HCT116 (cell line): ENCODE measurements around the gene EXOC4. TPM values are rescaled to one million over a fixed set of nuclear protein-coding genes. Genes with fewer than 3 reads are reported as not detected.

Experiments used
- ATAC-seq: fragments of 200-7000 bp; cut with Tn5 transposase; 2 replicates; pipeline ENCODE4 v1.9.1; 2020; ENCODE audit warnings: mild to moderate bottlenecking, moderate library complexity
- BruUV-seq: library from RNA; stranded (reverse); fragments of 400-500 nt; replicated peaks from 2 replicates; lab custom pipeline; 2021; lab: Mats Ljungman, UMichigan
- CTCF ChIA-PET: fragments of 300-600 bp; sonication (Branson Sonifier 250); formaldehyde crosslinking; loops from one replicate; lab custom pipeline; 2021; ENCODE audit warnings: antibody characterized with exemption; lab: Charles Lee
- POLR2A ChIA-PET: fragments of 300-600, 350-600 bp; sonication (Branson Sonifier 250); formaldehyde crosslinking; loops from one replicate; lab custom pipeline; 2021; ENCODE audit warnings: antibody characterized with exemption; lab: Charles Lee
- RAD21 ChIA-PET, 2 experiments: fragments of 300-600 bp; sonication (Branson Sonifier 250); formaldehyde crosslinking; loops; one replicate each; lab custom pipeline; 2023; ENCODE audit warnings: low total read pairs in 2 of 2; ENCODE audit not compliant: uncharacterized antibody in 2 of 2, unreplicated experiment in 2 of 2, low non-redundant PET in 1 of 2; lab: Charles Lee
- DNase-seq: peaks from one replicate; pipeline ENCODE4 v3.0.0-alpha.2; 2010; ENCODE audit warnings: low read depth, low spot score
- H2AFZ ChIP-seq: fragments of 200-600 bp; shearing (Covaris generic), sonication (generic); 2 replicates; pipeline ENCODE4 v1.6.1; 2017; ENCODE audit warnings: low read depth, mixed run types, mixed read lengths, antibody characterized with exemption, low read length; ENCODE audit not compliant: poor library complexity, severe bottlenecking
- H3K27ac ChIP-seq: 2 replicates; pipeline ENCODE4 v1.5.1; 2012; ENCODE audit warnings: low read depth, low read length
- H3K27me3 ChIP-seq: fragments of 200-600 bp; sonication (generic); 2 replicates; pipeline ENCODE4 v1.6.1; 2016; ENCODE audit warnings: mixed run types, low read length, mixed read lengths; ENCODE audit not compliant: insufficient read depth
- H3K36me3 ChIP-seq, 2 experiments: fragments of 200-500 bp in 1 of 2; fragments of 200-600 bp in 1 of 2; sonication (Bioruptor generic) in 1 of 2; sonication (generic) in 1 of 2; 2 replicates each; pipeline versions ENCODE4 v1.5.1 to v1.6.1; 2014 to 2016; ENCODE audit warnings: low read length in 2 of 2, inconsistent platforms in 1 of 2, mixed read lengths in 1 of 2, mixed run types in 1 of 2; ENCODE audit not compliant: insufficient read depth in 2 of 2, control insufficient read depth in 1 of 2
- H3K4me1 ChIP-seq, 2 experiments: fragments of 200-600 bp in 1 of 2; sonication (generic) in 1 of 2; 2 replicates each; pipeline versions ENCODE4 v1.5.1 to v1.6.1; 2012 to 2017; ENCODE audit warnings: low read length in 2 of 2, inconsistent platforms in 1 of 2, mild to moderate bottlenecking in 1 of 2, mixed read lengths in 1 of 2, mixed run types in 1 of 2, moderate library complexity in 1 of 2; ENCODE audit not compliant: insufficient read depth in 2 of 2, control insufficient read depth in 1 of 2
- H3K4me2 ChIP-seq: fragments of 200-600 bp; sonication (generic); 2 replicates; pipeline ENCODE4 v1.6.1; 2017; ENCODE audit warnings: mixed run types, low read length, mixed read lengths
- H3K4me3 ChIP-seq, 2 experiments: fragments of 200-600 bp in 1 of 2; sonication (generic) in 1 of 2; replicated peaks in 1 of 2; 2 replicates each; pipeline ENCODE4 v1.5.1; 2011 to 2016; ENCODE audit warnings: low read length in 2 of 2, control low read depth in 1 of 2, low read depth in 1 of 2, mild to moderate bottlenecking in 1 of 2, mixed read lengths in 1 of 2, mixed run types in 1 of 2
- H3K79me2 ChIP-seq: fragments of 200-600 bp; sonication (generic); 2 replicates; pipeline ENCODE4 v1.6.1; 2017; ENCODE audit warnings: mild to moderate bottlenecking, mixed run types, low read length, moderate library complexity, mixed read lengths; ENCODE audit not compliant: insufficient read depth
- H3K9ac ChIP-seq: fragments of 200-600 bp; sonication (generic); 2 replicates; pipeline ENCODE4 v1.6.1; 2016; ENCODE audit warnings: low read length, mixed read lengths
- H3K9me2 ChIP-seq: fragments of 200-600 bp; sonication (generic), shearing (Covaris generic); 2 replicates; pipeline ENCODE4 v1.6.1; 2017; ENCODE audit warnings: mixed run types, mild to moderate bottlenecking, moderate library complexity; ENCODE audit not compliant: insufficient read depth
- H3K9me3 ChIP-seq, 2 experiments: fragments of 200-500 bp in 1 of 2; fragments of 200-600 bp in 1 of 2; sonication (Bioruptor generic) in 1 of 2; sonication (generic) in 1 of 2; 2 replicates each; pipeline ENCODE4 v1.6.1; 2014 to 2017; ENCODE audit warnings: low read length in 2 of 2, mixed read lengths in 2 of 2, inconsistent platforms in 1 of 2, low read depth in 1 of 2, mild to moderate bottlenecking in 1 of 2, mixed run types in 1 of 2, moderate library complexity in 1 of 2; ENCODE audit not compliant: control insufficient read depth in 1 of 2, insufficient read depth in 1 of 2
- H4K20me1 ChIP-seq: fragments of 200-600 bp; sonication (generic), shearing (Covaris generic); 2 replicates; pipeline ENCODE4 v1.6.1; 2017; ENCODE audit warnings: mixed run types, mild to moderate bottlenecking, moderate library complexity; ENCODE audit not compliant: insufficient read depth
- CBX3 ChIP-seq: IDR thresholded peaks from 2 replicates; pipeline ENCODE4 v1.6.1; 2012; ENCODE audit warnings: low read depth
- EGR1 ChIP-seq: IDR thresholded peaks from 2 replicates; pipeline ENCODE4 v1.6.1; 2012; ENCODE audit warnings: low read depth
- ELF1 ChIP-seq: IDR thresholded peaks from 2 replicates; pipeline ENCODE4 v1.6.1; 2012; ENCODE audit warnings: low read depth, borderline replicate concordance
- EZH2 ChIP-seq: fragments of 200-600 bp; sonication (generic); IDR thresholded peaks from 2 replicates; pipeline ENCODE4 v1.6.1; 2017; ENCODE audit warnings: antibody characterized with exemption, mixed run types
- EZH2phosphoT487 ChIP-seq: fragments of 200-600 bp; IDR thresholded peaks from 2 replicates; pipeline ENCODE4 v1.6.1; 2018; ENCODE audit warnings: antibody characterized with exemption, borderline replicate concordance
- FOSL1 ChIP-seq: IDR thresholded peaks from 2 replicates; pipeline ENCODE4 v1.6.1; 2012; ENCODE audit warnings: low read depth
- POLR2A ChIP-seq: IDR thresholded peaks from 2 replicates; pipeline ENCODE4 v1.7.0; 2011; ENCODE audit warnings: borderline replicate concordance; ENCODE audit not compliant: insufficient read depth, insufficient read length; ENCODE audit errors: extremely low read depth
- POLR2AphosphoS5 ChIP-seq: IDR thresholded peaks from 2 replicates; pipeline ENCODE4 v1.6.1; 2011; ENCODE audit warnings: mild to moderate bottlenecking, low read depth, low read length, moderate library complexity
- RAD21 ChIP-seq: IDR thresholded peaks from 2 replicates; pipeline ENCODE4 v1.6.1; 2012; ENCODE audit warnings: low read depth, mild to moderate bottlenecking
- REST ChIP-seq: IDR thresholded peaks from 2 replicates; pipeline ENCODE4 v1.6.1; 2012; ENCODE audit warnings: low read depth
- SIN3A ChIP-seq: IDR thresholded peaks from 2 replicates; pipeline ENCODE4 v1.6.1; 2012; ENCODE audit warnings: low read depth
- SP1 ChIP-seq: IDR thresholded peaks from 2 replicates; pipeline ENCODE4 v1.6.1; 2012; ENCODE audit warnings: low read depth
- SRF ChIP-seq: IDR thresholded peaks from 2 replicates; pipeline ENCODE4 v1.6.1; 2012; ENCODE audit warnings: low read depth
- ZFX ChIP-seq: fragments of 450-650 bp; IDR thresholded peaks from 2 replicates; pipeline ENCODE4 v1.6.1; 2017
- intact Hi-C: fragments of 100-400 bp; cut with micrococcal nuclease; formaldehyde crosslinking; loops from 2 replicates; pipeline ENCODE4 v1.10.0; 2022
- total RNA-seq: library from RNA; stranded (reverse); gene quantifications from one replicate; pipeline ENCODE4 v1.2.1, GENCODE V29; 2021; ENCODE audit not compliant: unreplicated experiment
- TF ChIP-seq, protein P1 (sequence below): IDR thresholded peaks from 2 replicates; pipeline ENCODE4 v1.6.1; 2012
- TF ChIP-seq, protein P2 (sequence below), 3 experiments: fragments of 200-600 bp in 1 of 3; sonication (generic) in 1 of 3; IDR thresholded peaks in 2 of 3; conservative IDR thresholded peaks in 1 of 3; 2 replicates each; pipeline ENCODE4 v1.5.1; 2012 to 2017; ENCODE audit warnings: low read depth in 2 of 3, low read length in 2 of 3, antibody characterized with exemption in 1 of 3, borderline replicate concordance in 1 of 3, control low read depth in 1 of 3, mild to moderate bottlenecking in 1 of 3, mixed read lengths in 1 of 3, mixed run types in 1 of 3, moderate library complexity in 1 of 3; ENCODE audit not compliant: insufficient read depth in 1 of 3

Gene EXOC4
- total RNA-seq, 1 experiment from 2014 or later, result 40.3 TPM

DNA sequence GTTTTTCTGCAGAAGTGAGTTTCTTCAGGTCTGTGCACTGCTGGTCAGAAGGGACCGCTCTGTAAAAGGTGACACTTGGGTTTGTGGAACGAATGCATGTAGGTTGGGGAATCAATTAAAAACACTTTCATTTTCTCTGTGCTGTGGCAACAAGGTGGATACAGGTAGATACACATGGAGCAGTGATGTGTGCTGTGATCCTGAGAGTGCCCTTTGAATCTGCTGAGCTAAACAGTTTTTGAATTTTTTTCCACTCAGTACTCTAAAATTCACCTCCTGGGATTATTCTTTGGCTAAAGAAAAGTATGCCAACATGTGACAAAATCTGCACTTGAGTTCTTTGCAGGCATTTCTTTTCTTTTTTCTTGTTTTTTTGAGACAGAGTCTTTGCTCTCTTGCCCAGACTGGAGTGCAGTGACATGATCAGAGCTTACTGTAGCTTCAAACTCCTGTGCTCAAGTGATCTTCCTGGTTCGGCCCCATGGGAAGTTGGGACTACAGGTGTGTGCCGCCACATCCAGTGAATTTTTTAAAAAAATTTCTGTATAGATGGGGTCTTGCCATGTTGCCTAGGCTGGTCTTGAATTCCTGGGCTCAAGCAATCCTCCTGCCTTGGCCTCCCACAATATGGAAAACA lies 338.9 kb downstream of the EXOC4 start:
- TF ChIP-seq POLR2A (no peak), RAD21 (no peak), CBX3 (no peak), EZH2phosphoT487 (no peak), SRF (no peak), EGR1 (no peak), POLR2AphosphoS5 (no peak), FOSL1 (no peak), SIN3A (no peak), SP1 (no peak)

GRCh38 chr7:133593561-133593960 lies 340.7 kb downstream of the EXOC4 start:
- ChIA-PET POLR2A (no interaction called here), CTCF (no interaction called here)
- no peaks in the 10 kb centered on the region for H4K20me1 ChIP-seq
- no peaks in the 10 kb centered on the region for H3K9me3 ChIP-seq
- H3K9ac ChIP-seq, result no peak overlapping the region
- intact Hi-C loops, result no loop called here
- DNase-seq, result no peak
- H3K9me2 ChIP-seq, result no peaks in the 10 kb centered on the region
- H3K79me2 ChIP-seq, result no peaks in the 10 kb centered on the region
- H3K27ac ChIP-seq, result no peak overlapping the region
- no peaks in the 10 kb centered on the region for H3K27me3 ChIP-seq
- no peak for ATAC-seq
- H3K4me2 ChIP-seq, result no peak overlapping the region
- no peak overlapping the region for H2AFZ ChIP-seq
- BruUV-seq, result no TSS peak
- H3K36me3 ChIP-seq, result no peaks in the 10 kb centered on the region
- H3K4me1 ChIP-seq, result no peaks in the 10 kb centered on the region
- TF ChIP-seq ELF1 (no peak), EZH2 (no peak), REST (no peak), SRF (no peak), EGR1 (no peak), ZFX (no peak)
- TF ChIP-seq, protein P1, sequence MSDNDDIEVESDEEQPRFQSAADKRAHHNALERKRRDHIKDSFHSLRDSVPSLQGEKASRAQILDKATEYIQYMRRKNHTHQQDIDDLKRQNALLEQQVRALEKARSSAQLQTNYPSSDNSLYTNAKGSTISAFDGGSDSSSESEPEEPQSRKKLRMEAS, result no peak
- TF ChIP-seq, protein P2, sequence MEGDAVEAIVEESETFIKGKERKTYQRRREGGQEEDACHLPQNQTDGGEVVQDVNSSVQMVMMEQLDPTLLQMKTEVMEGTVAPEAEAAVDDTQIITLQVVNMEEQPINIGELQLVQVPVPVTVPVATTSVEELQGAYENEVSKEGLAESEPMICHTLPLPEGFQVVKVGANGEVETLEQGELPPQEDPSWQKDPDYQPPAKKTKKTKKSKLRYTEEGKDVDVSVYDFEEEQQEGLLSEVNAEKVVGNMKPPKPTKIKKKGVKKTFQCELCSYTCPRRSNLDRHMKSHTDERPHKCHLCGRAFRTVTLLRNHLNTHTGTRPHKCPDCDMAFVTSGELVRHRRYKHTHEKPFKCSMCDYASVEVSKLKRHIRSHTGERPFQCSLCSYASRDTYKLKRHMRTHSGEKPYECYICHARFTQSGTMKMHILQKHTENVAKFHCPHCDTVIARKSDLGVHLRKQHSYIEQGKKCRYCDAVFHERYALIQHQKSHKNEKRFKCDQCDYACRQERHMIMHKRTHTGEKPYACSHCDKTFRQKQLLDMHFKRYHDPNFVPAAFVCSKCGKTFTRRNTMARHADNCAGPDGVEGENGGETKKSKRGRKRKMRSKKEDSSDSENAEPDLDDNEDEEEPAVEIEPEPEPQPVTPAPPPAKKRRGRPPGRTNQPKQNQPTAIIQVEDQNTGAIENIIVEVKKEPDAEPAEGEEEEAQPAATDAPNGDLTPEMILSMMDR (IDR thresholded peaks at IDR 0.05 in 2 of 3, conservative IDR thresholded peaks at IDR 0.05 in 1 of 3; ENCODE audit: borderline replicate concordance in 1 of 3, insufficient read depth in 1 of 3, low read depth in 2 of 3, low read length in 2 of 3), result no peak
- TF ChIP-seq, all 23 proteins: peak for 0
- H3K4me3 ChIP-seq, result no peak overlapping the region
- RAD21 ChIA-PET, result no interaction called here

More for the DNA sequence above, 338.9 kb downstream of the EXOC4 start:
- no peak overlapping the region for H2AFZ ChIP-seq
- H3K9ac ChIP-seq, result no peak overlapping the region
- ChIA-PET CTCF (no interaction called here), RAD21 (no interaction called here), POLR2A (no interaction called here)
- no peaks in the 10 kb centered on the region for H3K27me3 ChIP-seq
- H3K36me3 ChIP-seq, result no peaks in the 10 kb centered on the region
- H3K9me3 ChIP-seq, result no peaks in the 10 kb centered on the region
- intact Hi-C loops, result no loop called here
- H3K79me2 ChIP-seq, result no peaks in the 10 kb centered on the region
- DNase-seq (no peak), ATAC-seq (no peak)
- H3K27ac ChIP-seq, result no peak overlapping the region
- no peaks in the 10 kb centered on the region for H4K20me1 ChIP-seq
- no peak overlapping the region for H3K4me2 ChIP-seq
- H3K4me3 ChIP-seq, result no peak overlapping the region
- no TSS peak for BruUV-seq
- no peaks in the 10 kb centered on the region for H3K4me1 ChIP-seq
- H3K9me2 ChIP-seq, result no peaks in the 10 kb centered on the region
